ENCODE data around the gene NID1.

GRCh38 chr1:235999259-235999925 is 65.5 kb downstream of the NID1 start:
- no peak for TF ChIP-seq CTCF (IDR thresholded peaks at IDR 0.05)
- TF ChIP-seq POLR2A (IDR thresholded peaks at IDR 0.05), result no peak
